Tongue (tissue), 2 donors: ENCODE results near the gene SPRR3. TPM values are rescaled to one million over a fixed set of nuclear protein-coding genes. Genes with fewer than 3 reads are reported as not detected.

Source experiments
- small RNA-seq: library from RNA; depleted of rRNA; stranded (forward); fragments of <200 nt; gene quantifications from one replicate; pipeline ENCODE3, GENCODE V24; 2014; ENCODE audit warnings: low replicate concordance
- total RNA-seq: library from RNA; depleted of rRNA; stranded (reverse); fragments of >200 nt; gene quantifications from one replicate; pipeline ENCODE4 v1.2.3, GENCODE V29; 2014

SPRR3 gene
- total RNA-seq, 1 donor from 2014 or later = 58.0 TPM

Small RNA genes within 50 kb of the gene (small RNA-seq; reads per million reads assigned to genes)
- gene AL356867.1 (not detected), gene RF00322 (not detected), gene SPRR1A (not detected)

Other genes with a start within 250 kb of the SPRR3 start
- 0.21 TPM for gene KPRP, start 243.7 kb upstream of the SPRR3 start, total RNA-seq
- gene LCE1F, start 226.6 kb upstream of the SPRR3 start, total RNA-seq = not detected
- not detected for gene LCE1E, start 215.5 kb upstream of the SPRR3 start, total RNA-seq
- not detected for gene LCE1D, start 205.0 kb upstream of the SPRR3 start, total RNA-seq
- gene LCE1C, start 195.1 kb upstream of the SPRR3 start, total RNA-seq = not detected
- gene LCE1B, start 189.8 kb upstream of the SPRR3 start, total RNA-seq = not detected
- not detected for gene LCE1A, start 174.3 kb upstream of the SPRR3 start, total RNA-seq
- not detected for gene LCE6A, start 158.9 kb upstream of the SPRR3 start, total RNA-seq
- not detected for gene LCE7A, start 141.8 kb upstream of the SPRR3 start, total RNA-seq
- gene SMCP, start 123.4 kb upstream of the SPRR3 start, total RNA-seq = not detected
- gene IVL, start 93.2 kb upstream of the SPRR3 start, total RNA-seq = 7.7 TPM
- gene SPRR5, start 54.5 kb upstream of the SPRR3 start, total RNA-seq = not detected
- gene SPRR4, start 31.1 kb upstream of the SPRR3 start, total RNA-seq = not detected
- gene SPRR1A, start 17.7 kb upstream of the SPRR3 start, total RNA-seq = not detected
- 1.3 TPM for gene SPRR1B, start 29.5 kb downstream of the SPRR3 start, total RNA-seq
- gene SPRR2D, start 39.4 kb downstream of the SPRR3 start, total RNA-seq = not detected
- 3.1 TPM for gene SPRR2A, start 55.8 kb downstream of the SPRR3 start, total RNA-seq
- not detected for gene SPRR2B, start 69.9 kb downstream of the SPRR3 start, total RNA-seq
- not detected for gene SPRR2E, start 92.8 kb downstream of the SPRR3 start, total RNA-seq
- not detected for gene SPRR2F, start 111.8 kb downstream of the SPRR3 start, total RNA-seq
- not detected for gene SPRR2G, start 149.1 kb downstream of the SPRR3 start, total RNA-seq
- gene LELP1, start 201.7 kb downstream of the SPRR3 start, total RNA-seq = not detected
- not detected for gene PRR9, start 215.8 kb downstream of the SPRR3 start, total RNA-seq